Measurements from ENCODE around the gene CLCN2. TPM values are rescaled to one million over a fixed set of nuclear protein-coding genes. Genes with fewer than 3 reads are reported as not detected.
A peak's percentile ranks its signal among the peaks of the same experiment; 100 is the strongest.

CLCN2 gene
- total RNA-seq, 1 donor from 2014 or later: 9.7 TPM

DNA sequence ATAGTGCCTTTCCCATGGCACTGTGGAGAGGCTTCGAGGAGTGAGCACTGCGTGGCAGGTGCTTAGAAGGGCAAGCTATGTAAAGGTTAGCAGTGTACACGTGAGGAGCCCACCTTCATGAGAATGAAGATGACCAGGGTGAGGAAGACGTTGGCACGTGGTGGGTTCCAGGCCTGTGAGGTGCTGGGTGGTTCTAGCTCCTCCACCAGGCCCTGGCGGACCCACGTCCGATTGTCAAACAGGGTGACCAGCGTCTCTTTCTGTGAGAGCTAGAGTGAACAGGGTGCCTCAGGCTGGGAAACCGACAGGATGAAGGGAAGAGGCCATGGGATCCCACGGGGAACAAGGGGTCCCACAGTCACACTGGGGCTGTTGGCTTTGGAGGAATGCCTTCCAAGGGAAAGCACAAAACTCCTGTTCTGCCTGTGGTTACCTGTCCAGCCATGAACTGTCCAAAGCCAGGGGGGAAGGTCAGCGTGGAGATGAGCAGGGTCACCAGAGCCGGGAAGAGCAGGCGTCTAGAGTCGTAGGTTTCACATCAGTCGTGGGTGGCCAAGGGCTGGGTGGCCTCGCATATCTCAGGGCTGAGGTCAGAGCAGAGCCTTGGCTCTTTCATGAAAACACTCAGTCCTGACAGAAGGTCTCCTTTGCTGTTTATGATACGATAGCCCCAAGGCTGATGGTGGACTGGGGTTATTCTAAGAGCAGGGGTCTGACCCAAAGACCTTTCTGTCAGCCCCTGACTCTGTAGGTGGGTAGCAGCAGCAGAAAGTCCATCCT, 6.0 kb downstream of the CLCN2 start:
- DNase-seq (ENCODE audit: extremely low spot score, unreplicated experiment): no peak
- Mint-ChIP-seq H3K27ac (ENCODE audit: unreplicated experiment) (no peak overlapping the region), H3K4me1 (ENCODE audit: unreplicated experiment) (peaks cover 21% of the 10 kb centered on the region), H3K36me3 (ENCODE audit: unreplicated experiment) (peaks cover 13% of the 10 kb centered on the region), H3K9me3 (ENCODE audit: unreplicated experiment) (no peaks in the 10 kb centered on the region), H3K27me3 (ENCODE audit: unreplicated experiment) (no peaks in the 10 kb centered on the region), H3K4me3 (ENCODE audit: unreplicated experiment) (no peak overlapping the region)
- no peak for TF ChIP-seq CTCF (IDR thresholded peaks at IDR 0.05)

DNA sequence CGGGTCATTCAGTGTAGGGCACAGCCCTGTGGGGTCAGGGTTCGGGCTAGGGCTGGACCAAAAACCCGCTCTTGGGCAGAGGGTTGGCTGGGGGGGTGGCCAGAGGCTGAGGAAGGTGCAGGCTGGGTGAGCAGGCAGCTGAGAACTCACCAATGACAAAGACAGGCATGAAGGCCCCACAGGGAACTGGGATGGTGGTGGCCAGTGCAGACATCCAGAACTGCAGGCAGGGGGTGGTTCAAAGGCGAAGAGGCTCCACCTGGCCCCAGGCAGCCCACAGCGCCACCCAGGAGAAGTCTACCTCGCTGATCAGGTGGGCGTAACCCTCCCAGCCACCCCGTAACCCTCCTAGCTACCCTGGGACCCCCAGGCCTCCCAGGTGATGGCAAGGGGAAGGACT, 6.7 kb downstream of the CLCN2 start:
- peaks cover 13% of the 10 kb centered on the region for H3K36me3 Mint-ChIP-seq (ENCODE audit: unreplicated experiment)
- H3K27ac Mint-ChIP-seq (ENCODE audit: unreplicated experiment): no peak overlapping the region
- DNase-seq (ENCODE audit: extremely low spot score, unreplicated experiment): no peak
- H3K27me3 Mint-ChIP-seq (ENCODE audit: unreplicated experiment): no peaks in the 10 kb centered on the region
- peaks cover 15% of the 10 kb centered on the region for H3K4me1 Mint-ChIP-seq (ENCODE audit: unreplicated experiment)
- no peak overlapping the region for H3K4me3 Mint-ChIP-seq (ENCODE audit: unreplicated experiment)
- TF ChIP-seq CTCF (IDR thresholded peaks at IDR 0.05): no peak
- no peaks in the 10 kb centered on the region for H3K9me3 Mint-ChIP-seq (ENCODE audit: unreplicated experiment)

GRCh38 chr3:184354121-184354728, 7.2 kb downstream of the CLCN2 start:
- Mint-ChIP-seq H3K4me1 (ENCODE audit: unreplicated experiment) (peaks cover 14% of the 10 kb centered on the region), H3K4me3 (ENCODE audit: unreplicated experiment) (no peak overlapping the region), H3K9me3 (ENCODE audit: unreplicated experiment) (no peaks in the 10 kb centered on the region), H3K36me3 (ENCODE audit: unreplicated experiment) (peaks cover 13% of the 10 kb centered on the region), H3K27me3 (ENCODE audit: unreplicated experiment) (no peaks in the 10 kb centered on the region), H3K27ac (ENCODE audit: unreplicated experiment) (no peak overlapping the region)
- DNase-seq (ENCODE audit: extremely low spot score, unreplicated experiment): no peak
- peak; percentile 72 for TF ChIP-seq CTCF (IDR thresholded peaks at IDR 0.05)

DNA sequence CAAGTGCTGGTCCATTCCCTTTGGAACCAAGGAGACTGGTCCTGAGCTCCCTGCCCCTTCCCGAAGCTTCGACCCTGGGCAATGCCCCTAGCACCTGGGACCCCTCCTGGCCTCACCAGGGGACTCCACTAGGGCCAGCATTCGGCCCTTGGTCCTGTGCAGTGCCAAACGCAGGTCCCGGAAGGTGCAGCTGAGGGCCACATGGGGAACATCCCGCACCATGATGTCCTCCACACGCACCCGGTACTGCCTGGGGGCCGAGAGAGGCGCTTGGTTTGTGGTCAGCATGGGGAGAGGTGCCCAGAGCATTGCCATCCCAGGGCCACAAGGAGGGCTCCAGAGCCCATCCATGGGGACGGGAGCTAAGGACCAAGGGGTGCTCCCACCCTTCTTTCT, 7.9 kb downstream of the CLCN2 start:
- Mint-ChIP-seq H3K9me3 (ENCODE audit: unreplicated experiment) (no peaks in the 10 kb centered on the region), H3K4me1 (ENCODE audit: unreplicated experiment) (peaks cover 13% of the 10 kb centered on the region), H3K27me3 (ENCODE audit: unreplicated experiment) (no peaks in the 10 kb centered on the region), H3K4me3 (ENCODE audit: unreplicated experiment) (no peak overlapping the region), H3K27ac (ENCODE audit: unreplicated experiment) (no peak overlapping the region), H3K36me3 (ENCODE audit: unreplicated experiment) (peaks cover 13% of the 10 kb centered on the region)
- no peak for TF ChIP-seq CTCF (IDR thresholded peaks at IDR 0.05)
- DNase-seq (ENCODE audit: extremely low spot score, unreplicated experiment): no peak

DNA sequence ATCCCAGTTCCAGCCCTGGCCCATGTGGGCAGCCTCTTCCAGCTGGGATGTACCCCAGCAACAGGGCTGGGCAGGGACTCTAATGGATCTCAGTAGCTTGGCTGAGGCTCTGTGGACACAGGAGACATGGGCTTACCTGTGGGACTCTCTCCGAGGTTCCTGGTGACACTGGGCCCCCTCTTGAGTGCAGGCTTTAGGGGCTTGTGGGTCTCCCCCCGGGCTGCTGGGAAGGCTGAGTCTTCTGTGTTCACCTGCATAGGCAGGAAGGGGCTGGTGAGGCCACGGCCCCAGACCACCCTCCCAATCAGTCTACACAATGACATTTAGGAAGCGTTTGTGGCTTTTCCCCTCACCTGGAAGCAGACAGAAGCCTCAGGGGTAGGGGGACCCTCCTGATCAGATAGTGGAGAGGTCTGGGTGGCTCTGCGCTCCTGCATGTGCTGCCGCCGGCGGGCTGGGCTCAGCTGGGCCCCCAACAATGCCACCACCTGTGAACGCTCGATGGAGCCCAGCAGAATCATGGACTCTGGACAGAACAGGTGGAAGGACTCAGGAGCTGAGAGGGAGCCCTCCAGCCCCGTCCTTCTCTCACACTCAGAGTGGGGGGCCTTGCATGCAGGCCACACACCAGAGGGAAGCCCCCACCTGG, 8.4 kb downstream of the CLCN2 start:
- H3K27me3 Mint-ChIP-seq (ENCODE audit: unreplicated experiment): no peaks in the 10 kb centered on the region
- H3K27ac Mint-ChIP-seq (ENCODE audit: unreplicated experiment): no peak overlapping the region
- no peak overlapping the region for H3K4me3 Mint-ChIP-seq (ENCODE audit: unreplicated experiment)
- TF ChIP-seq CTCF (IDR thresholded peaks at IDR 0.05): no peak
- H3K36me3 Mint-ChIP-seq (ENCODE audit: unreplicated experiment): peaks cover 10% of the 10 kb centered on the region
- DNase-seq (ENCODE audit: extremely low spot score, unreplicated experiment): no peak
- H3K4me1 Mint-ChIP-seq (ENCODE audit: unreplicated experiment): peaks cover 13% of the 10 kb centered on the region
- no peaks in the 10 kb centered on the region for H3K9me3 Mint-ChIP-seq (ENCODE audit: unreplicated experiment)

All from osteocyte (in vitro differentiated cells).